ENCODE measurements around the gene RGS14. TPM values are rescaled to one million over a fixed set of nuclear protein-coding genes. Genes with fewer than 3 reads are reported as not detected.

The RGS14 gene
- total and polyA plus RNA-seq, 2 donors (not counting 3 experiments of a cell fraction or from before 2014, with no cell fraction given), result 4.3 to 7.3 TPM

- DNase-seq (ENCODE audit: low read depth, low spot score), result no peak
- peaks cover 23% of the 10 kb centered on the region for H3K4me1 ChIP-seq (ENCODE audit: control insufficient read depth, extremely low read depth, insufficient read depth, low read length)
- dilution Hi-C loops (cut with MboI; ENCODE audit: extremely low pct_ligation_motif_present, low sequenced_read_pairs), result no loop called here
- no TSS peak for BruUV-seq (replicated peaks)
- ChIA-PET CTCF (interaction anchor here (0.7 to 7.1 kb wide), 24 partner anchors 9 to 331 kb away, joined by 3 to 288 read pairs (median 10); partner anchors contain the start of genes GRK6, PDLIM7, PRR7 and SLC34A1), POLR2A (no interaction called here)
- no peak overlapping the region for H3K4me2 ChIP-seq (ENCODE audit: insufficient read depth, low read length)
- H2AFZ ChIP-seq (ENCODE audit: low read depth, low read length), result no peak overlapping the region
- H3K9me1 ChIP-seq (replicated peaks; ENCODE audit: control insufficient read depth, extremely low read depth, insufficient read depth, low read length), result no peaks in the 10 kb centered on the region
- no peaks in the 10 kb centered on the region for H3K79me2 ChIP-seq (ENCODE audit: control insufficient read depth, insufficient read depth, low read length)
- H3K27ac ChIP-seq (ENCODE audit: insufficient read depth, low read depth, low read length), result no peak overlapping the region
- FAIRE-seq, result peak; percentile 57
- intact Hi-C loops (cut with micrococcal nuclease), result loop anchor here (1.0 kb wide), 2 partner anchors 84 to 99 kb away; no protein-coding TSS in a partner anchor
- H3K9ac ChIP-seq (replicated peaks; ENCODE audit: extremely low read depth, insufficient read depth, low read length), result no peak overlapping the region
- H3K9me3 ChIP-seq (replicated peaks; ENCODE audit: control insufficient read depth, insufficient read depth, low read length), result no peaks in the 10 kb centered on the region
- no peaks in the 10 kb centered on the region for H4K20me1 ChIP-seq (replicated peaks; ENCODE audit: control insufficient read depth, extremely low read depth, insufficient read depth, low read length)
- no peak overlapping the region for H3K4me3 ChIP-seq (replicated peaks in 1 of 3; ENCODE audit: insufficient read depth in 1 of 3, low read depth in 1 of 3, low read length in 3 of 3)
- H3K36me3 ChIP-seq (ENCODE audit: control insufficient read depth in 2 of 2, extremely low read depth in 1 of 2, insufficient read depth in 2 of 2, low read length in 2 of 2), result no peaks in the 10 kb centered on the region
- H3K27me3 ChIP-seq (ENCODE audit: control insufficient read depth in 2 of 2, insufficient read depth in 2 of 2, low read length in 2 of 2), result peaks cover 33 to 39% of the 10 kb centered on the region in 2 experiments
- TF ChIP-seq EZH2 (IDR thresholded peaks at IDR 0.05; ENCODE audit: borderline replicate concordance, low read depth, low read length, severe bottlenecking), result peak; percentile 89
- peak; percentile 18 to 41 for TF ChIP-seq CTCF (IDR thresholded peaks at IDR 0.05; ENCODE audit: extremely low read depth in 1 of 2, insufficient read depth in 1 of 2, low read depth in 1 of 2, low read length in 2 of 2)
- no peak for TF ChIP-seq POLR2AphosphoS5 (IDR thresholded peaks at IDR 0.05; ENCODE audit: insufficient read depth, low read depth, low read length)
- TF ChIP-seq FOS (IDR thresholded peaks at IDR 0.05; ENCODE audit: borderline replicate concordance, insufficient read depth, low read length), result no peak
- TF ChIP-seq JUN (IDR thresholded peaks at IDR 0.05; ENCODE audit: borderline replicate concordance, insufficient read depth, insufficient read length, low read depth), result no peak
- no peak for TF ChIP-seq MYC (IDR thresholded peaks at IDR 0.05; ENCODE audit: low read depth, low read length)
Measured at GRCh38 chr5:177402271-177403043, 44.7 kb downstream of the RGS14 start.
